Stomach (tissue), 4 donors: ENCODE results near the gene C17orf100.

Experiments
- CTCF ChIP-seq, 7 experiments: fragments of 450-650 bp in 4 of 7; fragments of 200-600 bp in 3 of 7; sonication (generic) in 3 of 7; IDR thresholded peaks; one replicate each; pipeline ENCODE4 v1.5.1; 2016 to 2019; ENCODE audit warnings: antibody characterized with exemption in 7 of 7, control low read depth in 2 of 7, mild to moderate bottlenecking in 1 of 7
- EP300 ChIP-seq: sonication (generic); formaldehyde crosslinking; IDR thresholded peaks from one replicate; pipeline ENCODE4 v1.6.1; 2017; ENCODE audit warnings: antibody characterized with exemption
- POLR2A ChIP-seq, 4 donors: fragments of 450-650 bp; IDR thresholded peaks; one replicate each; pipeline ENCODE4 v1.6.1; 2016; ENCODE audit warnings: antibody characterized with exemption in 4 of 4, control low read depth in 2 of 4, mild to moderate bottlenecking in 1 of 4, moderate library complexity in 1 of 4

GRCh38 chr17:6670999-6671398 is 19.4 kb downstream of the C17orf100 start:
- TF ChIP-seq EP300 (no peak), CTCF (IDR thresholded peaks at IDR 0.05) (no peak), POLR2A (IDR thresholded peaks at IDR 0.05) (no peak)
